HEK293T (cell line): ENCODE data around the gene PCBP1.

Source experiments
- BHLHE40 ChIP-seq: fragments of 450-650 bp; IDR thresholded peaks from 2 replicates; pipeline ENCODE4 v1.6.1; 2016; ENCODE audit warnings: mild to moderate bottlenecking, moderate library complexity, borderline replicate concordance
- CTBP1 ChIP-seq: fragments of 450-650 bp; IDR thresholded peaks from 2 replicates; pipeline ENCODE4 v1.6.1; 2016; ENCODE audit warnings: borderline replicate concordance
- ELF4 ChIP-seq: fragments of 450-650 bp; IDR thresholded peaks from 2 replicates; pipeline ENCODE4 v1.6.1; 2017; ENCODE audit warnings: antibody characterized with exemption
- FOXA1 ChIP-seq: fragments of 450-650 bp; IDR thresholded peaks from 2 replicates; pipeline ENCODE4 v1.6.1; 2016; ENCODE audit warnings: mild to moderate bottlenecking
- FOXK2 ChIP-seq: fragments of 450-650 bp; IDR thresholded peaks from 2 replicates; pipeline ENCODE4 v1.6.1; 2016; ENCODE audit warnings: mild to moderate bottlenecking
- FOXM1 ChIP-seq: fragments of 450-650 bp; IDR thresholded peaks from 2 replicates; pipeline ENCODE4 v1.6.1; 2017; ENCODE audit warnings: mild to moderate bottlenecking, borderline replicate concordance
- HDGF ChIP-seq: fragments of 450-650 bp; IDR thresholded peaks from 2 replicates; pipeline ENCODE4 v1.6.1; 2017; ENCODE audit warnings: antibody characterized with exemption, borderline replicate concordance
- L3MBTL2 ChIP-seq: fragments of 450-650 bp; conservative IDR thresholded peaks from 2 replicates; pipeline ENCODE4 v1.6.1; 2016; ENCODE audit warnings: mild to moderate bottlenecking
- PKNOX1 ChIP-seq: fragments of 450-650 bp; IDR thresholded peaks from 2 replicates; pipeline ENCODE4 v1.6.1; 2016
- SP1 ChIP-seq: fragments of 450-650 bp; IDR thresholded peaks from 2 replicates; pipeline ENCODE4 v1.6.1; 2017
- SUZ12 ChIP-seq: fragments of 450-650 bp; IDR thresholded peaks from 2 replicates; pipeline ENCODE4 v1.6.1; 2016; ENCODE audit warnings: mild to moderate bottlenecking
- TARDBP ChIP-seq: fragments of 450-650 bp; IDR thresholded peaks from 2 replicates; pipeline ENCODE4 v1.6.1; 2016
- ZNF384 ChIP-seq: fragments of 450-650 bp; IDR thresholded peaks from 2 replicates; pipeline ENCODE4 v1.6.1; 2016

DNA sequence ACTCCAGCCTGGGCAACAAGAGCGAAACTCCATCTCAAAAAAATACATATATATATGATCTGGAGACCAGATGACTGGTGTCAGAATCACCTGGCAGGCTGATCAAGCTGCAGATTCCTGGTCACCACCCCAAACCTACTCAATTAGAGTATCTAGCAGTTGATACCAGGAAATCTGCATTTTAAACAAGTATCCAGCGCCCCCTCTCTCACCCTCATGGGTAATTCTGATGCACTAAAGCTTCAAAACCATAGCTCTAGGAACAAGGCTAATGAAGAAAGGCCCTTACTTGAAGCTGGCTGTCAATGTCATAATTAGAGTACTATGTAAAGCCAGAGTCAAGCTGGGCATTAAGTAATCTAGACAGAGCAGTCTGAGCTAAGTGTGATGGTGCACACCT, 25.0 kb upstream of the PCBP1 start:
- TF ChIP-seq FOXK2 (no peak), ELF4 (no peak), CTBP1 (no peak), HDGF (no peak), FOXM1 (no peak), FOXA1 (no peak), SP1 (no peak), BHLHE40 (no peak), TARDBP (no peak), L3MBTL2 (no peak), SUZ12 (no peak), ZNF384 (no peak), PKNOX1 (no peak)
